Stimulated activated CD8-positive, alpha-beta memory T cell treated with anti-CD3 and anti-CD28 coated beads, Interleukin-15, amount 100 ng/mL, for 1 hour (primary cell): ENCODE results near the gene AAK1.
"Not testable (repeated sequence)": the region's sequence is repeated elsewhere in the genome, so short reads cannot be mapped to it uniquely, and the experiment has no call there.

Experiments used
- DNase-seq: peaks from one replicate; pipeline ENCODE4 v3.0.0-alpha.2; 2020; ENCODE audit warnings: low read depth

The AAK1 gene

DNA sequence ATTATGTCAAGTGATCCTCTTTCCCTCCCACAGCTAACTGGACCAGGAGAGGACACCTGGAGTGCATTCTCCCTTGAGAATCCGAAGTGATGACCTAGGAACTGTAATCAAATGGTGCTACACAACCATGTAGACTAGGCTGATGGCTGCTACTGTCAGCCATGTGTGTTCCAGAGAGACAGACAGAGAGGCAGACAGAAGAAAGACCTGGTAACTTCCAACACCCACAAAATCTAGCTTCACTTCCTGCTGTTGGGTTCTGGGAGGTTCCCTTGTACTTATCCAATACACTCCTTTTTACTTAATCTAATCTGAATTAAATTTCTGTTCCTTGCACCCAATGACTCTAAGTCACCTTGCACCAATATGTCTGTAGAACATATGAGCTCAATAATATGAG lies 72.3 kb downstream of the AAK1 start:
- DNase-seq: no peak

DNA sequence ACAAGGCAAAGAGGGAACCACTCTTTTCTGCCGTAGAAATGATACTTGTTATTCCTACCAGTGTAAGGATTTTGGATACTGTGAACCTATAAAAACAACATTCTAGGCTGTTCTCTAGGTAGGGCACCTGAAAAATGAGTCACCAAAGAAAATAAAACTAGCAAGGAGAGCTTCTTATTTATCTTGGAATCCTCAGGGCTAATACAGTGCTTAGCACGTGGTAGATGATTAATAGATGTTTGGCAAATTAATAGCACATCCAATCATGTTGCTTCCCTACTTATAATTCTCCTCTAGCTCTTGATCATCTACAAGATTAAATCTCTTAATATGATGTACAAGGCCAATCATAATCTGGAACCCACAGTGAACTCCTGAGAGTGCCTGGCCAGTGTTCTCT lies 73.1 kb downstream of the AAK1 start:
- no peak for DNase-seq

DNA sequence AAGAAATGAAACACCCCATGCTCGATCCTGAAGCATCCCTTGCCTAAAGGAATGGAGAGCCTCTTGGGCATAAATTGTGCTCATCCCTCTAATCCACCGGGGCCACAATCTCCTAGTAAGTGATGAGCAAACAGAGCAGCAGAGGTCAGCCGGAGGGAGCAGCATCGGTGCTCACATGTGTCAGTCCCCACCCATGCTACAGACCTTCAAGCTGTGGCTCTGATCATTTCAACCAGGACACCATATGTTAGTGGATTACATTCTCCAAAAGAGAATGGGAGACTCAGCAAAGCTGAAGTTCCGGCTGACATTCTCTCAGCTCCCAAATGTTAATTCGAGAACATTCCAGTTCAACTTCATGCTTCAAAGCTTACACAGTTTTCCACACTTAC lies 75.6 kb downstream of the AAK1 start:
- no peak for DNase-seq

DNA sequence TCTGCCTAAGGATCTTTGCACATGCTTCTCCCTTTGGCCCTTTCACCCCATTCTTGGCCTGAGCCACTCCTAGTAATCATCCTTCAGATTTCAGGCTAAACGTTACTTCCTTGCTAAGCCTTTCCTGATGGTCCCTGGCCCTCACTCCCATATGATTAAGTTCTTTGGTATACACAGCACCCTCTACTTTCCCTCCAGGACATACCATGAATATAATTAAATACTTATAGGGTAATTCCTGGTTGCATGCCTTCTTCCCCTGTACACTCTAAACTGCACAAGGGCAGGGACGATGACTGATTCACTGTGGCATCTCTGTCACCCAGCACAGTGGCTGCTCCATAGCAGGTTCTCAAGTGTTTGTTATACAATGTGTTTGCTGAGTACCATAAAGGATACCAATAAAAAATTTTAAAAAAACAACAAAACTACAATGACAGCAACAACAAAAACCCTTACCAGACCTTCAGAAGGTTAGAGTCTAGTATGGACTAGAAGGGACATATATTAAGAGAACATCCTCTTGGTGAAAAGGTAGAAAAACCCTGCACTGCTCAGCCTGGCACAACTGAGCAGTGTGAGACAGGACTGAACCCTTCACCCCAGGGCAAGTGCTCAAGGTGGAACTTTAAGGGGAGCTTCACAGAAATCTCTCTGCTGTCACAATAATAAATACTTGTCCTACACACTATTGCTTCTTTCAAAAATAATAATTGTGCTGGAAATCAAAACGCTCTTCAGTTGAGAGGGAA lies 76.2 kb downstream of the AAK1 start:
- DNase-seq: no peak

DNA sequence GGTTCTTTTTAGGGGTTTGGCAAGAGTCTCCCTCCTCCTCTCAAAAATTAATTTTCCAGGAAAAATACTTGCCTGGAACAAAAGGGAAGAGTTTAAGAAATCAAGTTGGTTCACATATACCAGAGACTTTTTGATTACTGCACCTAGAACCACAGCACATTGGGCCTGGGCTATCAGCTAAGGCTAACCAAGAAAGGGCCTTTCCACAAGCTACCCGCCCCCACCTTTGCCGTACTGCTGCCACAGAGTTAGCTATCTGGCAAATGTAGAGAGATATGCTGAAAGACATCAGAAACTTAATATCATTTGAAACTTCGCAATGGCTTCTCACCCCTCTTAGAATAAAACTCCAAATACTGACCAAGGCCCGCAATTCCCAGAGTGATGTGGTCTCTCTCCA lies 76.9 kb downstream of the AAK1 start:
- no peak for DNase-seq

DNA sequence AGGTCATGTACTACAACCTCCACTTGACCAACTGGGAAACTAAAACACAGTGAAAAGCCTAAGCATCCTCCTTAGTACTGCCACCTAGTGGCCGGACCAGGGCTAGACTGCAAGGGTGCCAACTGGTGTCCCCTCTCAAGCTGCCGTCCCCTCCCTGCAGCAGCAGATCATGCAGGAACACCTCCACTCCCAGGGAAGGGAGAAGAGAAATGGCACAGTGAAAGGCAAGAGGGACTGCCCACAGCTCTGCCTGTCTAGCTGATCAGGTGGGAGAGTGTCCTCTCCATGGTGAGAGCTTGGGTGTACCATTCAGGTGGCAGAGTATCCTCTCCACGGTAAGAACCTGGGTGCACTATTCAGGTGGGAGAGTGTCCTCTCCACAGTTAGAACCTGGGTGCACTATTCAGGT lies 78.1 kb downstream of the AAK1 start:
- DNase-seq: peak; percentile 54

DNA sequence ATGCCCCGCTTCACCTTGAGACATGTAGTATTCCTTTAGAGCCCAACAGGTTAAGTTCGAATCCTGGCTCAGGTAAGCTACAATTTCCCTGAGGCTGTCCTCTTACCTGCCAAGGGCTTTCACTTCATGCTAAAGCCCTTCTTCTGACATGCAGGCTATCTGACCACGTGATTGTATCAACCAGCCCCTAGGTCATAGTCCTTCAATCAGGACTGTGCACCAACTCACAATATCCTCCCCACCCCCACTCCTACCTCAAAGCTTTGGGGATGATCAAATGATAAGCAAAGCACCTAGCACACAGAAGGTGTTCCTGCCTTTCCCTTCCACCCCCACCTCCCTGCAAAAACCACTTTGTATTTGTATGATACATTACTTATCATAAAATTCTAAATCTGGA lies 78.9 kb downstream of the AAK1 start:
- DNase-seq: no peak

DNA sequence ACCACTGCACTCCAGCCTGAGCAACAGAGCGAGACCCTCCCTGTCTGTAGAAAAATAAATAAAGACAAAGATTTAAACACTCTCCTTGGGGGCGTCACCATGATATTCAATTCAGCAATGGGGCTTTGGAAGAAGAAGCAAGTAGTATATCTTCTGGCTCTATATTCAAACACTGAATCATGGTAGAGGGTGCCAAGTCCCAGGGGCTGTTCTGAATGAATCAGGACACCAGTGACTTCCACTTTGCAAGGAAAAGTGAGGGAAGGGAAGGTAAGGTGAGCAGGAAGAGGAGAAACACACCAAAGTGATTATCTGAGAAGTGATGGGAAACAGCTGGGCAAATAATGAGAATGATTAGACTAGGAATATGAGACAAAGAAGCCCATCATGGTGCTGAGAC lies 80.5 kb downstream of the AAK1 start:
- DNase-seq: no peak

DNA sequence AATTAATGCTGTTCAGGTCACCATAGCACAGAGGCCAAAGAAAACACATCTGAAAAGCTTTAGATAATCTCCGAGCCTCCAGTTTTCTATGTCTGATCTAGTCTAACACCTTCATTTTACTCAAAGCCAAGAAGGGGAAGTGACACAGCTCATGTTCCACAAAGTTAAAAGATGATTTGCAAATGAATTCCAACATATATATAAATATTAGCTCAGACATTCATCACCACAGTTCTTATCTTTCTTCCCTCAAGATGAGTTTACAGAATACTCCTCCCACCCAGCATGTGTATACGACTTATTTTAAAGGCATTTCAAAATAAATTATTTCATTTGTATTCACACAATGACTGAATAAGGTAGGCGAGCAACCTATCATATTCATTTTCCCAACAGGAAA lies 82.4 kb downstream of the AAK1 start:
- DNase-seq: no peak

DNA sequence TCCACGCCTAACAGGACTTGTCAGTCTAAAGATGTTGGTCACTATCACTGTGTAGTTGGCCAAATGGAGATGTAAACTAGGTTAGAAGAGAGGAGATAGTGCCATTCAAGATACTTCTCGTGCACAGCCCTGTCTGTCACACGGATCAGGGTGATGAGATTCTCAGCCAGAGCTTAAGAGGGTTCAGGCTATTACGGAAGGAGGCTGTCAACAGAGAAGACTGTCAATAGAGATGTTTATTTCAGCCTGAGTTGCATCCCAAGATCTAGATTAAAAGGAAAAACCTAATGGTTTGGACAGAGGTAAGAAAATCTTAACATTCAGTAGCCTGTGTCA lies 83.4 kb downstream of the AAK1 start:
- no peak for DNase-seq

DNA sequence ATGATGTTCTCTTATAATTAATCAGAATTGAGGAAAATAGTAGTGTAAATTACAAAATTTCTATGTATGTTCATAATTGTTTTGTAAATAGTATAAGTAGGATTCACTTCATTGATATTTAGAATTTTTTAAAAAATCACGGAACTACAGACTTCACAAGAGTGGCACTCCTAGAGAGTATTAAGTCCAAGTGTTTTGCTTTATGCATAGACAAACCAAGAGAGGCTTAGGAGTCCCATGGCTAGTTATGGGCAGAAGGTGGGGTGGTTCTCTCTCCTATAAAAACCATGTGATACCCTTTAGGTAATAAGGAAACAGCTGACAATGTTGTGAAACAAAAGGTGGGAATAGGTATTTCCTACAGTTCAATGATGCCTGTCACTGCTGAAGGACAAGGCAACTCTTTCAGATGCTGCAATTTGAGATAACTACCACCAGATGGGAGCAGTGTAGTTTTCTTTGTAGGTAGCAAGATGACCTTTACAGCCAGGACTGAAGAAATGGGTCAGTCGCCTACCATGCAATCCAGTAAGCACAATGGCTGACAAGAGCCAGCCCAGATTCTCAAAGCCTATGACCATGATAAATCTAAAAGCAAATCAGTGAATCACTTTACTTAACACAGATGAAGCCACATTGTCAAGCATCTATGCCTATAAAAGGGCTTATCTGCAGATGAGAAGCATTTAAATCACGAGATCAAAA lies 83.9 kb downstream of the AAK1 start:
- DNase-seq: no peak

DNA sequence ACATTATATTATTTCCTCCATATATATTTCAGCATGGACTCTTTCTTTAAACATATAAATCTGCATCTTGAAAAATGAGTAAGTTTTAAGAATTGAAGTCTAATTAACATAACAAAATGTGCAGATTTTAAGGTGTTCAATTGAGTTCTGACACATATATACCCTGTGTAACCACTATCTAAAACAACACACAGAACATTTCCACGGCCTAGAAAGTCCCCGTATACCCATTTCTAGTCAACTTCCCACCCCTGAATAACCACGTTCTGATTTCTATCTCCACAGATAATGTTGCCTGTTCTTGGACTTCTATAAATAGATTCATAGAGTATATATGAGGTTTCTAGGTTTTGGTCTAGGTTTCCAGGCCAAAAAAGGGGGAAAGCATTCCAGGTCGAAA lies 87.5 kb downstream of the AAK1 start:
- DNase-seq: no peak

DNA sequence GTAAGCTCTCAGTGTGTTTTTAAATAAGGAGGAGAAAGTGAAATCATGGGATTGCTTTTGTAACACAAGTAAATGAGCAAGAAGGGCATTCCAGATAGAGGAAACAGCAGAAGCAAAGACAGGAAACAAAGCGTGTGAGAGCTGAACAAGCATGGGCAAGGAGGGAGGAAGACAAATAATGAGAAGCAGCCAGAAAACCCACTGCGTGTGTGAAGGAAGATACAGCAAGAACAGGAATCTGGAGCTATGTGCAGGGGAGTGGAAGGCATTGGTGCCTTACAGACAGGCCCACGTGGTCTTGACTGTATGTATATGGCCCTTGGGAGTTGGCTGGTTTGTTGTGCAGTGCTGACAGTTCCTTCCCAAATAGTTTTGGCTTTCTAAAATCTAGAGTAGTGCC lies 88.6 kb downstream of the AAK1 start:
- DNase-seq: no peak

DNA sequence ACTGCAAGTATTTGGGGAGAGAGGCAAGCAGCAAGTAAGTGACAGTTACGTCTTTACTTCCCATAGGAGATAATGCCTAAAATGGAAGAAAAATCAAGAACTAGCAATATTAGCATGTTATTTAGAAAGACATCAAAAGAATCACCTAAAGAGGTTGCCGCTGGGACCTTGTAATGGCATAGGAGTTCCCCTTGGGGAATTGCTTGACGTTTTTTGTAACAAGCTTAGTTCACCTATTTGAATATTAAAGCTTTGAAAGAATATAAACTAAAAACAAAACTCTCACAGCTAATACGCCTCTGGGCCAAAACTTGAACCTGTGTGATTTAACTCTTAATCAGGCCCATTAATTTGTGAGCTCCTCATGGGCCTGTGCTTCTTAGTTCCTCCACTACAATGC lies 89.0 kb downstream of the AAK1 start:
- DNase-seq: no peak

DNA sequence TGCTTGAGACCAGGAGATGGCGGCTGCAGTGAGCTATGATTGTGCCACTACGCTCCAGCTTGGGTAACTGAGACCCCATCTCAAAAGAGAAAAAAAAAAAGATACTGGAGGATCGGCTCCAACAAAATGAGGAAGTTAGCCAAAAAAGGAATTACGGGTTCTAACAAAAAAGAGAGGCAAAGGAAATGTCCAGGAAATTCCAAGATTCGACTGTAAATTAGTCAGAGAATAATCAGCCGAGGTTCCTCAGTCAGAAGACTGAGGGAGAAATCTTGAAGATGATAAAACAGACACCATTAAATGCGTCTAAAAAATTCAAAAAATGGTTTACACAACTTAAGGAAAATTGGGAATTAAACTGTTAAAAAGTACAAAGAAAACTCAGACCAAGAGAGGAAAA lies 89.5 kb downstream of the AAK1 start:
- DNase-seq: no peak

DNA sequence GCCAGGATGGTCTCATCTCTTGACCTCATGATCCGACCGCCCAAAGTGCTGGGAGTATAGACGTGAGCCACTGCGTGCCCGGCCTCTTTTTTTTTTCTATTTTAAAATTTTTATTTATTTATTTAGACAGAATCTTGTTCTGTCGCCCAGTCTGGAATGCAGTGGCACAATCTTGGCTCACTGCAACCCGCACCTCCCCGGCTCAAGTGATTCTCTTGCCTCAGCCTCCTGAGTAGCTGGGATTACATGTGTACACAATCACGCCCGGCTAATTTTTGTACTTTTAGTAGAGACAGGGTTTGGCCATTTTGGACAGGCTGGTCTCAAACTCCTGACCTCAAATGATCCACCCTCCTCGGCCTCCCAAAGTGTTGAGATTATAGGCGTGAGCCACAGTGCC lies 93.0 kb downstream of the AAK1 start:
- not testable (repeated sequence) for DNase-seq

DNA sequence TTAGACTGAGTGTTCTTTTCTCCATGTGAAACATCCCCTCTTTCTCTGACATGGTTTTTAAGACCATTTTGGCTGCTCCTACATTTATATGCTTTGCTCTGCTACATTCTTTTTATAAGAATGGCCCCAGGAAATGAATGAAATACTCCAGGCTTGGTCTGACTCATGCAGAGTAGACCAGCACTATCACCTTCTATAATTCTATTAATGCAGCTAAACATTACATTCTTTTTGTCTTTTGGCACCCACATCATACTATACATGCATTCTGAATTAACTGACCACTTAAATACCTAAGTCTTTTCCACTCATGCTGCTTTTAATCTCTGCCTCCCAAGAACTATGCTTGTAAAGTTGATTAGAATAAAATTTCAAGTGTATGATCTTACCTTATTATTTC lies 94.1 kb downstream of the AAK1 start:
- DNase-seq: no peak

DNA sequence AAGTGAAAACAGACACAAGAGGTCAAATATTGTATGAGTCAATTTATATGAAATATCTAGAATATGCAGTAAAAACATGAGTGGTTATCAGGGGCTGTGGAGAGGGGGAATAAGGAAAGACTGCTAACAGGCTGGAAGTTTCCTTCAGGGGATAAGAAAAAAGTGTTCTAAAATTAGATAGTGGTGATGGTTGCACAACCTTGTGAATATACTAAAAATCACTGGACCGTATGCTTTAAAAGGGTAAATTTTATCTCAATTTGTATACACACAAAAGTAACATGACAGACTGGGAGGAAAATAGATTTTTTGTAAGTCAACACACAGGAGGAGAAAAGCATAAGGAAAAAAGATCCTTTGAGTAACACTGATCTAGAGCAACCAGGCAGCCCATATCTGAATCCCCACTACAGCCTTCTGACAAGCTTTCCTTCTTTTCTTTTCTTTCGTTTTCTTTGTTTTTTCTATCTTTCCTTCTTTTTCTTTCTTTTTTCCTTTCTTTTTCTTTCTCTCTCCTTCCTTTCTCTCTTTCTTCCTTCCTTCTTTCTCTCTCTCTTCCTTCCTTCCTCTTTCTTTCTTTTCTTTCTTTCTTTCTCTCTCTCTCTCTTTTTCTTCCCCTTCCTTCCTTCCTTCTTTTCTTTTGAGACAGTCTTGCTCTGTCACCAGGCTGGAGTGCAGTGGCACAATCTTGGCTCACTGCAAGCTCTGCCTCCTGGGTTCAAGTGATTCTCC lies 95.4 kb downstream of the AAK1 start:
- no peak for DNase-seq

DNA sequence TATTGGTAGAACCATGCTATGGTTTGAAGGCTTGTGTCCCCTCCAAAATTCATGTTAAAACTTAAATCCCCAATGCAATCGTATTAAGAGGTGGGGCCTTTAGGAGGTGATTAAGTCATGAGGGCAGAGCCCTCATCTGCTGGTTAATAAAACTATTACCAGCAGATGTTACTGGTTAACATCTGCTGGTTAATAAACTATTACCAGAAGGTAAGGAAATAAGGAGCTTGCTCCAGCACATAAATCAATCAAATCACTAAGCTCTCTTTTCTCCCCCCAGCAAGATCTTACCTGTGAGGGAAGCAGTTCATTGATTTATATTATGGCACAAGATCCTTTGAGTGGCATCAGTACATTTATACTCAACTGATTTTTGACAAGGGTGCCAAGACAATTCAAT lies 96.9 kb downstream of the AAK1 start:
- no peak for DNase-seq

DNA sequence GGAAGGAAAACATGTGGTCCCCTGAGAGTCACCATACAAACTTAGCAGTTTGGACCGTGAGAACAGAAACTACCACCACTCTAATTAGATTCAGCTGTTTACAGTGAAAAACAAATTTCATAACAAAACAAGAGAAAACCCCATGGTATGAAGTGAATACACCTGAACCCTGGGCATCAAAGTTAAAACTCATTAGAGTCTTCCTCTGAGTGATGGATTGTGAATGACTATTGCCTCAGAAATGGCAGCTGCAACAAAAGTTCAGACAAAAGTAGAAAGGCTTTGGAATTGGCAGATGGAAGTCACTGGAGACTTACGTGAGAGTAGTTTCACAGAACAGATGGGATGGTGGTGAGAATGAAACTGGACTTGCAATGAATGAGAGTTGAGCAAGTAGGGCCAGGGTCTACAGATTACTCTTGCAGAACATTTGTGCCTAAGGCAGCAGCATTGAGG lies 98.0 kb downstream of the AAK1 start:
- DNase-seq: no peak

DNA sequence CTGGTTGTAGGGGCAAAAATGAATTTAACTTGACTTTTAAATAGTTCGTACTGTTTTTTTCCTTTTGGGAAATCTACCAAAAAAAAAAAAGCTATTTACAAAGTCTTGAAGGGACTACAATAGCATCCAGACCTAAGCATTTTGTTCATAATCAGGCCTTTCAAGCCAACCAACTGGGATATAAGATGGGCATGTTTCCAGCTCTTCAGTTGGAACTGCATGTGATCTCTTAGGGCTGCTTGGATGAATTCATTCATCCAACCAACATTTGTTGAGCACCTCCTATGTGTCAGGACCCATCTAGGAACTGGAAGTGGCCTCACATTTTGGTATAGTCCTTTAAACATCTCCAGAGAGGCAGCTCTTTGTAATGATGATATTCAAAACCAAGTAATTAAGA lies 98.6 kb downstream of the AAK1 start:
- DNase-seq: no peak

DNA sequence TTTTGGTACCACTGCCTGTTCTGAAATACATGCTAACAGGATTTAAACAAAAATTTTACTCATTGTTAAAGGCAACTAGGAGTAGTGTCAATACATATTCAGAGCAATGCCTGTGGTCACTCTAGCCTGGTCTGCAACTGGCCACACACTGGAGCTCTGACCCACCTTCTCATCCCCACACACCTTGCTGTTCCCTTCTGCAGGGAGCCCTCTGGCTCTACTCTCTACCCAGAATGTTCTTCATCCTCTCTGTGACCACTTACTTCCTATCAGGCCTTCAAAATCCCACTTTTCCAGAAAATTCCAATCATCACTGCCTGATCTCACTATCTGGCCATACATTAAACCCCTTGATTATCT lies 104.0 kb downstream of the AAK1 start:
- DNase-seq: no peak

DNA sequence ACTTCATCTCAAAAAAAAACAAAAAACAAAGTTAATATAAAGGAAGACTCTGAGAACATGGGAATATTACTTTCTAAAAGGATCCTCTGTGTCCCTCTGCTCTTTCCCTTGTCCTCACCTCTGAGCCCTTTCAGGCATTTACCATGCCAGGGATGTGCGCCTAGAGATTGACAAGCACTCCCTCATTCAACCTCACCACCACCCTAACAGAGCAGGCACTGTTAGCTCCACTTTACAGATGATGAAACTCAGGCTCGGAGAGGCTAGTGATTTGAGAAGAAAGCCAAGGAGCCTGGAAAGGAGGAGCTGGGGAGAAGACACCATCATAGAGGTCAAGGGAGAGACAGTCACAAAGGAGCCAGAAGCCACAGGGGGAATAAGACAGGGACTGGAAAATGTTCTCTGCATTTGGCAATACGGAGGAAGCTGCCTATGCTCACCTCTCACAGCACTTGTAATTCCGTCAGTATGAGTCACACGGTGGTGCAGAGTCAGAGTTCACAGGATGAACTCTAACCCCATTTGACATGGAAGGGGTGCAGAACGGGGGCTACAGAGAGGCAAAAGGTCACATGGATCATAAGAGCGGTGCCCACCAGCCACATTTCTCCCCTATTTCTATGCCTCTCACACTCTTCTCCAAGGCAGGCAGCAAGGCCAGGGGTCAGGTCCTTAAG lies 104.5 kb downstream of the AAK1 start:
- DNase-seq: no peak
